Medulla oblongata (tissue), 1 donor: Measurements from ENCODE around the gene AXDND1.
"Not testable (repeated sequence)": the region's sequence is repeated elsewhere in the genome, so short reads cannot be mapped to it uniquely, and the experiment has no call there.

Experiments used
- DNase-seq: peaks from one replicate; pipeline ENCODE4 v3.0.0-alpha.2; 2015; ENCODE audit errors: extremely low spot score

The AXDND1 gene

DNA sequence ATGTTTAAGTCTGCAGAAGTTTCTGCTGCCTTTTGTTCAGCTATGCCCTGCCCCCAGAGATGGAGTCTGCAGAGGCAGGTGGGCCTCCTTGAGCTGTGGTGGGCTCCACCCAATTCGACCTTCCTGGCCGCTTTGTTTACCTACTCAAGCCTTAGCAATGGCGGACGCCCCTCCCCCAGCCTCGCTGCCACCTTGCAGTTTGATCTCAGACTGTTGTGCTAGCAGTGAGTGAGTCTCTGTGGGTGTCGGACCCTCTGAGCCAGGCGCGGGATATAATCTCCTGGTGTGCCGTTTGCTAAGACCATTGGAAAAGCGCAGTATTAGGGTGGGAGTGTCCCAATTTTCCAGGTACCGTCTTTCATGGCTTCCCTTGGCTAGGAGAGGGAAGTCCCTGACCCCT lies 99.9 kb downstream of the AXDND1 start:
- not testable (repeated sequence) for DNase-seq

GRCh38 chr1:179474713-179475112 lies 108.9 kb downstream of the AXDND1 start:
- DNase-seq: no peak

DNA sequence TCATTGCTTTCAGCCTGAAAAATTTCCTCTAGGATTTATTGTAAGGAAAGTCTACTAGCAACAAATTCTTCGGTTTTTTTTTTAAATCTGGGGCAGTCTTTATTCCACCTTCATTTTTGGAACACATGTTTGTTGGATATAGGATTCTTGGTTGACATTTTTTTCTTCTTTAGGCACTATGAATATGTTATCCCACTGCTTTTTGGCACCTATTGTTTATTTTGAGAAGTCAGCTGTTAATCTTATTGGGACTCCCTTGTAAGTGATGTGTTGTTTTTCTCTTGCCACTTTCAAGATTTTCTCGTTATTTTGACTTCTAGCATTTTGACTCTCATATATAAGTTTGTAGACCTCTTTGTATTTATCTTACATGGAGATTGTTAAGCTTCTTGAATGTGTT lies 110.7 kb downstream of the AXDND1 start:
- no peak for DNase-seq

DNA sequence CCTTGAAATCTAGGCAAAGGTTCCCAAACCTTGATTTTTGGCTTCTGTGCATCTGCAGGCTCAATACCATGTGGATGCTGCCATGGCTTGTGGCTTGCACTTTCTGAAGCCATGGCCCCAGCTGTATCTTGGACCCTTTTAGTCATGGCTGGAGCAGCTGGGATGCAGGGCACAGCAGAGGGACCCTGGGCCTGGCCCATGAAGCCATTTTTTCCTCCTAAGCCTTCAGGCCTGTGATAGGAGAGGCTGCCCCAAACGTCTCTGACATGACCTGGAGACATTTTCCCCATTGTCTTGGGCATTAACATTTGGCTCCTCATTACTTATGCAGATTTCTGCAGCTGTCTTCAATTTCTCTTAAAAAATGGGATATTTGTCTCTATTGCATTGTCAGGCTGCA lies 112.6 kb downstream of the AXDND1 start:
- no peak for DNase-seq

DNA sequence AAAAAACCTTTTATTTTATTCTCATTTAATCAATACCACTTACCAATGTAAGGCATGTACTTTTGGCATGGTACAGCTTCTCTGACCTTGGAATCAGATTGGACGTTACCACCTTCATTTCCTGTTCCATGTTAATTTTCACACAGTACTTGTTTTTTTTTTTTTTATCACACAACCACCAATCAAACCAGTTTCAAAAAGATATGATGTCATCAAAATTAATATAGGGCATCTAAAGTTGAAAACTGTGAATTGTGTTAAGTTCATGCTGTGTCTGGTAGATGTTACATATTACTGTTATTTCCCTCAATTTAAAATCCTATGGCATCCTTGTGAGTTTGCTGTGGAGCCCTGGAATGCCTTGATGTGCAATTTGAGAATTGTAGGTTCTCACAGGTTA lies 124.8 kb downstream of the AXDND1 start:
- DNase-seq: no peak

DNA sequence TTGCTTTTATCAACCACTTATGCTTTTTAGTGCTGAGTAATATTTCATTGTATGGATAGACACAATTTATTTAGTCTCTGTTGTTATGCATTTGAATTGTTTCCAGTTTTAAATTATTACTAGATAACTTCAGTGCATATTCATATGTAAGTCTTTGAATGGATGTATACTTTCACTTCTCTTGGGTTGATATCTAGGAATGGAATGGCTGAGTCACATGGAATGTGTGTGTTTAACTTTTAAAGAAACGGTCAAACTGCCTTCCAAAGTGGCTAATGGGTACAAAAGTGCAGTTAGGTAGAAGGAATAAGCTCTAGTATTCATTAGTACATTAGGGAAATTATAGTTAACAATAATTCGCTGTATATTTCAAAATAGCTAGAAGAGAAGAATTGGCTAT lies 127.6 kb downstream of the AXDND1 start:
- DNase-seq: no peak

DNA sequence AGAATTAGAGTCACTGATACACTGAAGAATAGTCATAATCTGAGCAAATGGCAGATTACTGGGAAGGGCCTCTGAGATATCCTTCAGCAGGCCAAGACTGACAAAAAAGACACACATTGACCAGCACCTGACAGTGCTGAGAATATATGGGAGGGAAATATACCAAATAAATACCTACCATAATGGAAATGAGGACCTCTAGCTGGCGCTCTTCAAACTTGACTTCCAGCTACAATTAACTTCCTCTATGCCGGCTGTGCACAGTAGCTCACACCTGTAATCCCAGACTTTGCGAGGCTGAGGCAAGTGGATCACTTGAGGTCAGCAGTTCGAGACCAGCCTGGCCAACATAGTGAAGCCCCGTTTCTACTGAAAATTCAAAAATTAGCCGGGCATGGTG lies 140.4 kb downstream of the AXDND1 start:
- DNase-seq: no peak

DNA sequence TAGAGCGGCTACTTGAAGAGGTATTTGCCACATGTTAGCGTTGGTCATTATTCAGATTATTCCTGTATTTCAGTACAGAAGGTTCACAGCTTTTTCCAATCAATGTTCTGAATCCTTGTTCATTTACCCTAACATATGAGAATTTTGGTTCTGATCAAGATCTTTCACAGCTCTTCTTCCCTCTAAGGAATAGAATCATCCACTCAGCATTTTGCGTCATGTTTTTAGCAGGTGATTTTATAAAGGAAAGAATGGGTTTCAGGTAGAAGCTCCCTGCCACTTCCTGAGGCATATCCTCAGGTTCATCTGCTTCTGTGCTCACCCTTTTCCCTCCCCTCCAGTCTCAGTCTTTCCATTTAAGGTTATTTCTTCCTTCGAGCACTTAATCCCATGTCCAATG lies 143.6 kb downstream of the AXDND1 start:
- DNase-seq: no peak

- no peak for DNase-seq
Measured at GRCh38 chr1:179510038-179510437, 144.3 kb downstream of the AXDND1 start.

DNA sequence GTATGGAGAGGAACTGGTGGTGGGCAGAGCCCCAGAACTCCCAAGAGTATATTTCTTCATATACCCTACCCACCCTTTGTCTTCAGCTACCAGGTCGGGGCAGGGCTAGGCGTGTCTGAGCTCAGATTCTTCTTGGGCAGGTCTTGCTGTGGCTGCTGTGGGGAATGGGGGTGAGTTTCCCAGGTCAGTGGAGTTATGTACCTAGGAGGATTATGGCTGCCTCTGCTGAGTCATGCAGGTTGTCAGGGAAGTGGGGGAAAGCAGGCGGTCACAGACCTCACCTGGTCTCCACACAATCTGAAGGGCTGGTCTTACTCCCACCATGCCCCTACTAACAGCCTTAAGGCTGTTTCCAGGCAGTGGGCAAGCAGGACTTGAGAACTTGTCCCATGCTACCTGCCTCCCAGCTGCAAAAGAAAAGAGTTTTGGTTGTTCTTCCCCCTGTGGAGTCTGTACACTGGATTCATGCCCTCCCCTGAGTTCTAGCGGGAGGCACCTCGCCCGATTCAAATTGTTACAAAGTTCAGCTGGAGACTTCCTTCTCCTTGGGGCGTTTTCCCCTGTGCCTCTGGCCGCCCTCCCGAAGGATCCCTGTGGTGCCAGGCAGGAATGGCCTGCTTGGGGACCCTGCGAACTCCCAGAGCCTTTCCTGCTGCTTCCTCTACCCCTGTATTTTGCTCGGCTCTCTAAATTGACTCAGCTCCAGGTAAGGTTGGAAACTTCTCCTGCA lies 151.4 kb downstream of the AXDND1 start:
- no peak for DNase-seq

DNA sequence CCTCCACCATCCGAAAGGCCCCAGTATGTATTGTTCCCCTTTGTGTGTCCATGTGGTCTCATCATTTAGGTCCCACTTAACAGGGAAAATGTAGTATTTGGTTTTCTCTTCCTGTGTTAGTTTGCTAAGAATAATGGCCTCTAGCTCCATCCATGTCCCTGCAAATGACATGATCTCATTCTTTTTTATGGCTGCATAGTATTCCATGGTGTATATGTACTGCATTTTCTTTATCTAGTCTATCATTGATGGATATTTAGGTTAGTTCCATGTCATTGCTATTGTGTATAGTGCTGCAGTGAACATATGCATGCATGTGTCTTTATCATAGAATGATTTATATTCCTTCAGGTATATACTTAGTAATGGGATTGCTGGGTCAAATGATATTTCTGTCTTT lies 152.8 kb downstream of the AXDND1 start:
- not testable (repeated sequence) for DNase-seq

GRCh38 chr1:179529482-179530195 lies 163.9 kb downstream of the AXDND1 start:
- no peak for DNase-seq

DNA sequence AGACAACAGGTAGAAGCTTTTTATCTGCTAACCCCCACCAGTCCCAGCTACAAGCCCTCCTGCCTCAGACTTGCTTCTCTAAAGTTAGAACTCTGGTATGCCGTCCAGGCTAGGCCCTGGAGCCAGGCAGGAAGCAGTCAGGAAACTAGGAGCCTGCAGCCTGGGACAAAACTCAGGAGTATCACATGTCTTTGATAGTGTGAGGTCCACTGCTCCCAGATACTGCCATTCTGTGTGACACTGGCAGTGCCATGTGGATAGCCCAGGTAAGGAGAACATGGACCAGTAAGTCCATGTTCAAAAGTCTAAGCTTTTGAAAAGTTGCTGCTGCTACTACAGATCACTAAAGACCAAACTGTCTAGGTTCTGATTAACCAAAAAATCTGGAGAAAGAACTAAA lies 164.6 kb downstream of the AXDND1 start:
- DNase-seq: no peak

GRCh38 chr1:179541774-179542173 lies 176.0 kb downstream of the AXDND1 start:
- DNase-seq: no peak

GRCh38 chr1:179545321-179545720 lies 179.6 kb downstream of the AXDND1 start:
- DNase-seq: no peak

DNA sequence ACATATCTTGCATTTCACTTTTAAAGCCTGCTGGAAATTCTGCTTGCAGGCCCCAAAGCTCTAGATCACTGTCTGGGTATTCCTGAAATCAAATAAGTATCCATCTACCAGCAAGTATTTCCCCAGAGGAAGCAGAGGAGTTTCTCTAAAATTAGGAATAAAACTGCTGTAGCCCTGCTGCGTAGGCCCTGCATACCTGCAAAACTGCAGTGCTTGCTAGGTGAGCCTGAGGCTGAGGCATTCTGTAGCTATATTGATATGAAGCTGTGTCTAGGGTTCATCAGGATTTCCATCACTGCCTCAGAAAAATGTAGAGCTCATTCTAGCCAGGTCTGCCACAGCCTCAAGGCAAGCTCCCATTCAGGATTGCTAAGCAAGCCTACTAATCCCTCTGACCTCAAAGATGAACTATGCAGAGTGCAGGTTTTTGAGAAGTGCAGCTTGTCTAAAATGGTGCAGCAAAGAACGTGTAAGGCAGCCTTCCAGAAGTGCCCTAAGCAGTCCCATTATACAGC lies 181.3 kb downstream of the AXDND1 start:
- no peak for DNase-seq

DNA sequence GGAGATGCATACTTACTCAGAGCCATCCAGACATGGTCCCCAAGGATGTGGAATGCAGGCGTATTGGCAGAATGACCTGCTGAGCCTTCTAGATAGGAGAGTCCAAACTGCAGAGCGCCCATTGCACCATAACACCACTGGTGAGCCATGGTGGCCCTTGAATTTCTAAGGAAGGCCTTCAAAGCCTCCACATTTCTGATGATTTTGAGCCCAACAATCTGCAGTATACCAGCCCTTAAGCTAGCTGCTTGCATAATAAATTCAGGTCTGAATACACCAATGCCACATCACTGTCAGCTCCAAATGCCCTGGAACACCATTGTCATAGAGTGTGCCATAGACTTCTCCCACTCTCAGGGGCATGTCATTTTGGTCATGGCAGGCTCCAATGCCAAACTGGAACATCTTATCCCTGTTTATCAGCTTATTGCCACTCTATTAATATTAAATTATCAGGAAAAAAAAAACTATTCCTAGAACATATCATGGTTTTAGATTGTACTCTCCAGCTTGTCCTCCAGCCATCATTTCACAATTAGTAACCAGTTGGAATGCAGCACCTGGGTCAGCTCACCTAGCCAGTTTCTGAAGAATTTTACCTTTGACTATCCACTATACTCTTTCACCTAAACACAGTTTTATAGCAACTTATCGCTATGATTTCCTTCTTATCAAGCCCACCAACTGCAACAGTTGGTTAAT lies 183.0 kb downstream of the AXDND1 start:
- no peak for DNase-seq

GRCh38 chr1:179549368-179549700 lies 183.6 kb downstream of the AXDND1 start:
- DNase-seq: no peak

GRCh38 chr1:179550746-179551682 lies 185.2 kb downstream of the AXDND1 start:
- no peak for DNase-seq

- DNase-seq: no peak
Measured at GRCh38 chr1:179554427-179554826, 188.7 kb downstream of the AXDND1 start.

GRCh38 chr1:179558078-179558477 lies 192.3 kb downstream of the AXDND1 start:
- DNase-seq: no peak
